H9 (cell line): ENCODE measurements around the gene LPP. TPM values are rescaled to one million over a fixed set of nuclear protein-coding genes. Genes with fewer than 3 reads are reported as not detected.

Experiments
- DNase-seq: peaks from one replicate; pipeline ENCODE4 v3.0.0-alpha.2; 2017
- H2AFZ ChIP-seq: one replicate; pipeline ENCODE4 v1.6.1; 2013; ENCODE audit warnings: mild to moderate bottlenecking, low read length, control low read depth, moderate library complexity
- H2AK5ac ChIP-seq: 2 replicates; pipeline ENCODE4 v1.6.1; 2013; ENCODE audit warnings: low read length, control low read depth, mixed read lengths; ENCODE audit not compliant: insufficient read length
- H2BK120ac ChIP-seq: one replicate; pipeline ENCODE4 v1.6.1; 2013; ENCODE audit warnings: low read depth, mild to moderate bottlenecking, low read length, control low read depth, inconsistent platforms; ENCODE audit not compliant: poor library complexity, severe bottlenecking
- H2BK12ac ChIP-seq: 2 replicates; pipeline ENCODE4 v1.6.1; 2013; ENCODE audit warnings: low read length, control low read depth, mixed read lengths, low read depth; ENCODE audit not compliant: insufficient read length
- H2BK15ac ChIP-seq: 2 replicates; pipeline ENCODE4 v1.6.1; 2013; ENCODE audit warnings: low read depth, low read length, control low read depth
- H2BK20ac ChIP-seq: one replicate; pipeline ENCODE4 v1.6.1; 2013; ENCODE audit warnings: low read depth, mild to moderate bottlenecking, low read length, control low read depth, inconsistent platforms; ENCODE audit not compliant: poor library complexity, severe bottlenecking
- H2BK5ac ChIP-seq: 2 replicates; pipeline ENCODE4 v1.6.1; 2013; ENCODE audit warnings: low read length, control low read depth, mixed read lengths; ENCODE audit not compliant: insufficient read length
- H3K14ac ChIP-seq: 2 replicates; pipeline ENCODE4 v1.6.1; 2013; ENCODE audit warnings: low read length, control low read depth; ENCODE audit not compliant: insufficient read depth
- H3K18ac ChIP-seq: 2 replicates; pipeline ENCODE4 v1.6.1; 2013; ENCODE audit warnings: low read depth, mild to moderate bottlenecking, mixed read lengths, low read length, control low read depth; ENCODE audit not compliant: insufficient read length
- H3K23ac ChIP-seq: 2 replicates; pipeline ENCODE4 v1.6.1; 2013; ENCODE audit warnings: low read length, control low read depth, mixed read lengths, low read depth; ENCODE audit not compliant: insufficient read length
- H3K23me2 ChIP-seq: 2 replicates; pipeline ENCODE4 v1.6.1; 2013; ENCODE audit warnings: low read depth, mild to moderate bottlenecking, mixed read lengths, low read length, control low read depth; ENCODE audit not compliant: insufficient read length, poor library complexity, severe bottlenecking
- H3K27ac ChIP-seq: 2 replicates; pipeline ENCODE4 v1.5.1; 2013; ENCODE audit warnings: low read length, control low read depth, mixed read lengths, low read depth; ENCODE audit not compliant: insufficient read length
- H3K27me3 ChIP-seq: 2 replicates; pipeline ENCODE4 v1.6.1; 2013; ENCODE audit warnings: low read length, control low read depth, inconsistent platforms; ENCODE audit not compliant: insufficient read depth
- H3K4ac ChIP-seq: 2 replicates; pipeline ENCODE4 v1.6.1; 2013; ENCODE audit warnings: low read depth, mild to moderate bottlenecking, control low read depth, inconsistent platforms, low read length, moderate library complexity
- H3K4me1 ChIP-seq: 2 replicates; pipeline ENCODE4 v1.6.1; 2013; ENCODE audit warnings: low read length, control low read depth, inconsistent platforms; ENCODE audit not compliant: insufficient read depth
- H3K4me2 ChIP-seq: 2 replicates; pipeline ENCODE4 v1.6.1; 2013; ENCODE audit warnings: low read length, control low read depth, mixed read lengths; ENCODE audit not compliant: insufficient read length, insufficient read depth
- H3K56ac ChIP-seq: 2 replicates; pipeline ENCODE4 v1.6.1; 2013; ENCODE audit warnings: low read depth, mild to moderate bottlenecking, mixed read lengths, low read length, control low read depth; ENCODE audit not compliant: insufficient read length
- H3K79me1 ChIP-seq: 2 replicates; pipeline ENCODE4 v1.6.1; 2013; ENCODE audit warnings: low read depth, mild to moderate bottlenecking, moderate library complexity, low read length, control low read depth, inconsistent platforms; ENCODE audit not compliant: insufficient read depth, poor library complexity, severe bottlenecking
- H3K79me2 ChIP-seq: 2 replicates; pipeline ENCODE4 v1.6.1; 2013; ENCODE audit warnings: low read length, control low read depth, inconsistent platforms; ENCODE audit not compliant: insufficient read depth
- H3K9ac ChIP-seq: 2 replicates; pipeline ENCODE4 v1.6.1; 2013; ENCODE audit warnings: low read length, control low read depth, mixed read lengths; ENCODE audit not compliant: insufficient read length; ENCODE audit errors: extremely low read depth
- H3K9me3 ChIP-seq: one replicate; pipeline ENCODE4 v1.6.1; 2013; ENCODE audit warnings: low read depth, low read length, inconsistent platforms; ENCODE audit not compliant: control insufficient read depth
- H3T11ph ChIP-seq: one replicate; pipeline ENCODE4 v1.6.1; 2013; ENCODE audit warnings: mild to moderate bottlenecking, low read length, control low read depth, inconsistent platforms
- H4K20me1 ChIP-seq: one replicate; pipeline ENCODE4 v1.6.1; 2013; ENCODE audit not compliant: control insufficient read depth, insufficient read length, insufficient read depth
- H4K5ac ChIP-seq: 2 replicates; pipeline ENCODE4 v1.6.1; 2013; ENCODE audit warnings: low read depth, mild to moderate bottlenecking, mixed read lengths, low read length, control low read depth; ENCODE audit not compliant: insufficient read length
- H4K8ac ChIP-seq: replicated peaks from 2 replicates; pipeline ENCODE4 v1.6.1; 2013; ENCODE audit warnings: low read length, control low read depth, mixed read lengths, low read depth; ENCODE audit not compliant: insufficient read length
- H4K91ac ChIP-seq: 2 replicates; pipeline ENCODE4 v1.6.1; 2013; ENCODE audit warnings: low read depth, mild to moderate bottlenecking, moderate library complexity, mixed read lengths, low read length, control low read depth; ENCODE audit not compliant: insufficient read length
- H3K27ac Mint-ChIP-seq, 3 experiments: 2 replicates in 2 of 3; 3 replicates in 1 of 3; pipeline ENCODE4 v1.8.0; 2020 to 2021; ENCODE audit warnings: mixed read lengths in 3 of 3, mild to moderate bottlenecking in 1 of 3, moderate library complexity in 1 of 3
- H3K27me3 Mint-ChIP-seq: 2 replicates; pipeline ENCODE4 v1.8.0; 2021; ENCODE audit warnings: low read depth, mild to moderate bottlenecking, moderate library complexity, mixed read lengths
- H3K36me3 Mint-ChIP-seq, 3 experiments: 2 replicates in 2 of 3; 3 replicates in 1 of 3; pipeline ENCODE4 v1.8.0; 2020 to 2021; ENCODE audit warnings: low read depth in 3 of 3, mixed read lengths in 3 of 3; ENCODE audit not compliant: insufficient read depth in 1 of 3
- H3K4me1 Mint-ChIP-seq, 2 experiments: 2 replicates each; pipeline ENCODE4 v1.8.0; 2020; ENCODE audit warnings: mixed read lengths in 2 of 2
- H3K4me3 Mint-ChIP-seq, 2 experiments: 2 replicates in 1 of 2; 3 replicates in 1 of 2; pipeline ENCODE4 v1.8.0; 2020 to 2021; ENCODE audit warnings: mild to moderate bottlenecking in 2 of 2, mixed read lengths in 2 of 2, moderate library complexity in 1 of 2
- H3K9me3 Mint-ChIP-seq, 2 experiments: 2 replicates in 1 of 2; 3 replicates in 1 of 2; pipeline ENCODE4 v1.8.0; 2020; ENCODE audit warnings: mild to moderate bottlenecking in 2 of 2, mixed read lengths in 2 of 2, moderate library complexity in 1 of 2
- WGBS: extraction: QIAGEN DNeasy Blood & Tissue Kit; methylation state at CpG from one replicate; pipeline ENCODE4 v1.1.7; 2013; ENCODE audit warnings: missing lambda C conversion rate, low lambda C conversion rate, mixed read lengths; ENCODE audit not compliant: insufficient read length; ENCODE audit errors: extremely low coverage; 5-methylcytosine and 5-hydroxymethylcytosine counted together
- total RNA-seq: library from RNA; stranded (reverse); gene quantifications from 2 replicates; pipeline ENCODE4 v1.2.1, GENCODE V29; 2021
- TF ChIP-seq, protein P1 (sequence below): fragments of 200-600 bp; sonication (generic); conservative IDR thresholded peaks from 3 replicates; pipeline ENCODE4 v1.8.0; 2021; ENCODE audit warnings: antibody characterized with exemption, mild to moderate bottlenecking

LPP gene
- total RNA-seq, 1 experiment from 2014 or later, result 64.6 TPM

DNA sequence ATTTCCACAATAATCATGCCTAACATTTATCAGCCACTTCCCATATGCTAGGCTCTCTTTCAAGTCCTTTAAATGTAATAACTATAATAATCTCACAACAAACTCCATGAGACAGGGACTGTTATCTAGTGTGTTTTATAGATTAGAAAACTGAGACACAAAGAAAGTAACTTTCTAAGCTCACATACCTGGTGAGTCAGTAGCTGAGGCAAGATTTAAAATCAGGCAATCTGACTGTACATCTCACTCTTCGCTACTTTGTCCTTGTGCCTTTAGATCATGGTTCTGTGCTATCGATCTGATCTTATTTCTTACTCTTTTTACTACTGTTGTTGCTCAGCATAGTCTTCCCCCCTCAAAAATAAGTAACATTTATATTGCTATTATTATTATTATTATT is 295.5 kb downstream of the LPP start:
- Mint-ChIP-seq H3K27ac (no peak overlapping the region; a peak in 1 of 7 replicates), H3K4me1 (peaks cover 4% of the 10 kb centered on the region in 2 experiments), H3K36me3 (peaks cover 0 to 5% (median 2%) of the 10 kb centered on the region in 3 experiments; a peak in 2 of 7 replicates), H3K27me3 (no peaks in the 10 kb centered on the region), H3K4me3 (no peak overlapping the region), H3K9me3 (no peaks in the 10 kb centered on the region)
- Histone ChIP-seq H2BK120ac (no peak overlapping the region), H2AFZ (no peak overlapping the region), H2BK20ac (no peak overlapping the region), H3K79me2 (no peaks in the 10 kb centered on the region), H3K23me2 (no peaks in the 10 kb centered on the region), H3K56ac (no peak overlapping the region), H3K18ac (no peak overlapping the region), H3K9me3 (no peaks in the 10 kb centered on the region), H4K20me1 (no peaks in the 10 kb centered on the region), H3K4me2 (no peak overlapping the region), H3K23ac (no peak overlapping the region), H2BK12ac (no peak overlapping the region), H2AK5ac (no peak overlapping the region), H3K14ac (no peak overlapping the region), H4K91ac (no peak overlapping the region), H3K4me1 (no peaks in the 10 kb centered on the region), H3K27ac (no peak overlapping the region), H4K5ac (no peak overlapping the region), H2BK15ac (no peak overlapping the region), H3K27me3 (no peaks in the 10 kb centered on the region), H3K9ac (no peak overlapping the region), H4K8ac (no peak overlapping the region), H2BK5ac (no peak overlapping the region), H3T11ph (no peak overlapping the region), H3K4ac (no peak overlapping the region), H3K79me1 (no peaks in the 10 kb centered on the region)
- DNase-seq, result no peak
- no CpG with 5 or more reads among the region's 2 CpGs for WGBS
- TF ChIP-seq, protein P1, sequence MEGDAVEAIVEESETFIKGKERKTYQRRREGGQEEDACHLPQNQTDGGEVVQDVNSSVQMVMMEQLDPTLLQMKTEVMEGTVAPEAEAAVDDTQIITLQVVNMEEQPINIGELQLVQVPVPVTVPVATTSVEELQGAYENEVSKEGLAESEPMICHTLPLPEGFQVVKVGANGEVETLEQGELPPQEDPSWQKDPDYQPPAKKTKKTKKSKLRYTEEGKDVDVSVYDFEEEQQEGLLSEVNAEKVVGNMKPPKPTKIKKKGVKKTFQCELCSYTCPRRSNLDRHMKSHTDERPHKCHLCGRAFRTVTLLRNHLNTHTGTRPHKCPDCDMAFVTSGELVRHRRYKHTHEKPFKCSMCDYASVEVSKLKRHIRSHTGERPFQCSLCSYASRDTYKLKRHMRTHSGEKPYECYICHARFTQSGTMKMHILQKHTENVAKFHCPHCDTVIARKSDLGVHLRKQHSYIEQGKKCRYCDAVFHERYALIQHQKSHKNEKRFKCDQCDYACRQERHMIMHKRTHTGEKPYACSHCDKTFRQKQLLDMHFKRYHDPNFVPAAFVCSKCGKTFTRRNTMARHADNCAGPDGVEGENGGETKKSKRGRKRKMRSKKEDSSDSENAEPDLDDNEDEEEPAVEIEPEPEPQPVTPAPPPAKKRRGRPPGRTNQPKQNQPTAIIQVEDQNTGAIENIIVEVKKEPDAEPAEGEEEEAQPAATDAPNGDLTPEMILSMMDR, result no peak
